ENCODE data around the gene NAA38.

NAA38 gene

DNA sequence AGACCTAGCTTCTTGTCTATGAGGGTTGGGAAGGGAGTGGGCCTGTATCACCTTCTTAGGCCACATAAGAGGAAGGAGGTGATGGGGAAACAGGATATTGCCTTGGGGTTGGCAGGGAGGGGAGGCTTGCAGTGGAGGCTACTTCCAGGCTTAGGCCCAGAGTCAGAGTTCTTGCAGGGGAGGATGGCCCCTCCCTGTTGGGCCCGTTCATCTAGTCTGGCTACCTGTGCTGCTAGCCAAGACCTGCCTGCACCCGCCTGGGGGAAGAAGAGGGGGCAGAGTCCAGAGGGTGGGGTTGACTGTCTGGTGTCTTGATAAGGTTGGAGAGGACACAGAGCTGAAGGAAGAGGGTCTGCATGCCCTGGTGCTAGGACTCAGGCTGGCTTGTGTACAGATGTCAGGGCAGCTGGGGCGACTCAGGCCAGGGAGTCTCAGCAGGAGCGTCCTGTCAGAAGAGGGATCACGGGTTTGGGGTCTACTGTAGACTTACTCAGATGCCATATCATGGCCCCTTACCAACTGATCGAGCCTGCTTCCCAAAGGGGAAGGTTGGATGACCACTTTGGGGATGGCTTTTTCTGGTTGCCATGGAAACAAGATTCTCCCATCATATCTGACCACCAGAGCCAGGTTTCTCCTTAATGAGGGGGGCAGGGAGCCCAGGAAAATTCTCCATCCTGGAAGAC is 18.0 kb downstream of the NAA38 start:
- peak; percentile 70 for DNase-seq

- DNase-seq = peak; percentile 55
Measured at GRCh38 chr17:7838090-7839075, 19.0 kb downstream of the NAA38 start.

DNA sequence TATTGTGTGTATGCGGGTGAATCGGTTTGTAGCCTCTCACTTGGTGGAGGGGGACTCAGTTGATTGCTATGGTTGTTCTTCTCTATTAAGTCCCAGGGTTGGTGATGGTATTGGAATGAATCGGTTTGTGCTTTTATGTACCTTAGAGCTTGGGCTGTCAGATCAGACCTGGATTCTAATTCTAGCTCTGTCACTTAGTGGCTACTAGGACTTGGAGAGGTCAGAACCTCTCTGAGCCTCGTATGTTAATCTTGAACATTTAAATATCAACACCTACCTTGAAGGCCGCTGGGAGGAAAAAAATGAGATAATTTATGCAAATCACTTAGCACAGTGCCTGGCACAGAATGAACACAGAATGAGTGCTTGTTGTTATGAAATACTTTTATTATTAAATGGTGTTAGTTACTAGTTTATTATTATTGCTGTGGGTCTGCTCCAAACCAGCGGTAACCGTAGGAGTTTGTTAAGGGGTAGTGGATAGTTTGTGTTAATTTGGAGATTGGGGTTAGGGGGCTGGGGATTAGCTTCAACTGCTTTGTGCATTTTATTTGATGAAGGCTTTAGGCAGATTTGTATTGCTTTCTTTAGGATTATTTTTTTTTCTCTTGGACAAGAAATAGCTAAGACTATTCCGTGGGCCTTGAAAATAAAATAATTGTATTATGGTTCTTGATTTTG is 19.8 kb downstream of the NAA38 start:
- DNase-seq = peak; percentile 77

GRCh38 chr17:7836596-7837407 is 20.6 kb downstream of the NAA38 start:
- peak; percentile 85 for DNase-seq

DNA sequence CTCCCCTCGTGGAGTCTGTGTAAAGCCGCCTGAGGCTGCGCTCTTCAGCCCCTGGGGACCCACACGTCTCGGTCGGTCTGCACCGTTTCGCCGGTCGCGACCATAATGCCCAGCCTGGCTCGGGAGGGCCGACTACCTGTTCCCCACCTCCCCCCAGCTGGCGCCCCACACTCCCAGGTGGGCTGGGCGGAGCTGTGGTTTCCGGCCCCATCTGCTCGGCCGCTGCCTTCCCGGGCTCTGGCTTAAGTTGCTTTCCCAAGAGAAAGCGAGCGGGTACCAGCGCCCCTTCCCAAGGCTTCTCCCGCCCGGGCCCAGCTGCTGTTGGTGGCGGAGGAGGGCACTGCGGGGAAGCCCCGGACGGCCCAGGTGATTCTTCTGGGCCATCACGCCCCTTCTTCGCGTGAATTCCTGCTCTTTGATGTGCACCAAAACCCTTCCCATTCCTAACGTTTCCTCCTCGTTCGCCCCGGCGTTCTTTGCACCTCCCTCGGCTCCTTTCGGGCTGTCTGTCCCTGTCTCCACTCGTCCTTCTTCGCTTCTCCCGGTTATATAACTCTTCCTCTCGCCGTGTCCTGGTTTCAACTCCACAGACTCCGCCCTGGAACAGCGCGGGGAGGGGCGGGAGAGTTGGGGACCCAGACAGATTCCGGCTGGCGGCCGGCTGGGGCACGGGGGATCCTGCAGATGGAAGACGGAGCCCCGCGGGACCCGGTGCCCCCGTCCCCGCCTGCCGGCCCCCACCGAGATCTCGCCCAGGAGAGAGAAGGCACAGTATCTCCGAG is 21.4 kb downstream of the NAA38 start:
- DNase-seq = no peak

DNA sequence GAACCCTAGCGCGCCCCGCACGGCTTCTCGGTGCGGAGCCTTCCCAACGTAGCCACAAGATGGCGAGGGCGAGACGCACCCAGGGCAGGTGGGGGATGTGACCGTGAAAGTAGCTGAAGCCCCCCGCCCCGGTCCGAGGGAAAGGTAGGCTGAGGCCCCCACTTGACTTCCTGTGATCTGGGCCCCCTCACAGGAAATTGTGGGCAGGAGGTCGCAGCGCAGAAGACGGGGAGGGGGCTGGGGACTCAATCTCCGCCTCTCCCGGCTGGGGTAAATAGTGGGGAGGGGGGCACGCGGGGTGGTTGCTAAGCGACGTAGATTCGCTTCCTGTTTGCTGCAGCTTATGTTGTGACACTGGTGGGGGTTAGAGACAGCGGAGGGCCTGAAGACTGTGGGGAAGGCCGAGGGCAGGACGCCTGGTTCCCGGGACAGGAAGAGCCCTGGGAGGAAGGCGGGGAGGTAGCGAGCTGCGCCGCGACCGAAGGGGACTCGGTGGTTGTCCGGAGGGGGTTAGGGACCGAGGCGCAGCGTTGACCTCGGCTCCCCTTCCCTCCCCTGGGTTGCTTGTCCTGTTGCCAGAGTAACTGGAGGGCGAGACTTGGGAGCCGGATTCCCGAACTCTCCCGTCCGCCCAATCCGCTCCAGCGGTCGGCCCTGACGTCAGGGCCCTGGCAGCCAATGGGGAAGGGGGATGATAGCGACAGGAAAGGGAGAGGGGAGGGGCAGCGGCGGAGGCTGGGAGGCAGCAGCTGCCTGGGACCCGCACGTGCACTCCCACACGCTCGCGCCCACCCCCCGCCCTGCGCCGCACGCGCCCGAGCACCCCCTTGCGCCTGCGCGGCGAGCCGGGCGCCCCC is 22.2 kb downstream of the NAA38 start:
- peak; percentile 95 for DNase-seq

- peak; percentile 91 for DNase-seq
Measured at GRCh38 chr17:7834542-7834956, 22.8 kb downstream of the NAA38 start.

DNA sequence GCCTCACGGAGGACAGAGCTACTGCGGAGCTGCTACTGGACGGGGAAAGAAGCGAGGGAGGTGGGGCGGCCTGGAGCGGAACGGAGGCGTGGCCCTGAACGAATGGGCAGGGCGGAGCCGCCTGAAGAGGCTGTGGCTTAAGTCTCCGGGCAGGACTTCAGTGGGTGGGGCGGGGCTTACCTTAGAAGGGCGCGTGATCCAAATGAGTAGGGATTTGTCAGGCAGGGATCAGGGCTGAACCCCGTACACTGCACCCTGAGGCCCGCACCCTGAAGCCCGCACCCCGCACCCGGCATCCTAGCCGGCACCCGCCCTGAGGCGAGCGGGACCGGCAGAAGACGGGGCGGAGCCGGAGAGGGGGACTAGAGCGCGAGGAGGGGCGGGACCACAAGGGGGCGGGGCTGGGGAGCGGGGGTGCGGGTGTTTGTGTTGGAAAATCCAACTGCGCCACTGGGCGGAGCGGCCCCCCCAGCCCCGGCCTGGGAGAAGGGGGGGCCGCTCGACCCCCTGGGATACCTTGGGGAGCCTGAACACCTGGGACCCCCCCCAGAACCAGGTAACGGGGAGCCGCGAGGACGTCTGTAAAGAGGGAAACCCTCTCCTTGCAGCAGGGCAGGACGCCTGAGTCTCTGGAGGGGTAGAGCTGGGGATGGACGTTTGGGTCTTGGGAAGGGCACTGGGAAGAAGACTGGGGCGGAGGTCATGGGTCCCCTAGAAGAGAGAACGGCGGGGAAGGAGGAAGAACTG is 23.4 kb downstream of the NAA38 start, which contains the start of gene KDM6B:
TSS of gene KDM6B (plus strand) at position 423 of the 747 bp plus-strand sequence. CDS start 11,338 bp downstream, outside the sequence.
- DNase-seq = peak; percentile 96

- no peak for DNase-seq
Measured at GRCh38 chr17:7833011-7833794, 24.2 kb downstream of the NAA38 start.

DNA sequence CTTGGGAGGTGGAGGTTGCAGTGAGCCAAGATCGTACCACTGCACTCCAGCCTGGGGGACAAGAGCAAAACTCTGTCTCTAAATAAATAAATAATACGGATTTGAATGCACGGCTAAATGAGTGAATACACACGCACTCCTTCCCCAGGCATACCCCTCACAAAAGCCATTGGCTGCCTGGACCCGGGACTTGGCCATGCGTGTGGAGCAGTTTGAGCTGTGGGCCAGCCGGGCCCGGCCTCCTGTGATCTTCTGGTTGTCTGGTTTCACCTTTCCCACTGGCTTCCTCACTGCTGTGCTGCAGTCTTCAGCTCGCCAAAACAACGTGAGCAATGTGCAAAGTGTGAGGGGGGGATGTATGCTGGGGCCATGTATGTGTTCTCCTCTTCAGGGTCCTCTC is 24.9 kb downstream of the NAA38 start:
- DNase-seq = no peak

DNA sequence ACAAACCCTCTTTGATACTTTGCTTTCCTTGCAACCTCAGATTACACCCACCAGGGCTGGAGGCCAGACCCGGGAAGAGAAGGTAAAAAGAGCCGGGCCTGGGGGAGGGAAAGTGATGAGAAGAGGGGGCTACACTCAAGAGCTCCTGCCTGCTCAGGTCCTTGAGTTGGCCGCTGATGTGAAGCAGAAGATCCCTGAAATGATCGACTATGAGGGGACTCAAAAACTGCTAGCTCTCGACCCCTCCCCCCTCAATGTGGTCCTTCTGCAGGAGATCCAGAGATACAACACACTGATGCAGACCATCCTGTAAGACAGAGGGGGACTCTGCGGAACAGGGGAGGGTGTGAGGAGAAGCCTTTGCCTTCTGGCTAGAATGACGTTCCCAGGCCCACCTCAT is 26.1 kb downstream of the NAA38 start:
- no peak for DNase-seq

DNA sequence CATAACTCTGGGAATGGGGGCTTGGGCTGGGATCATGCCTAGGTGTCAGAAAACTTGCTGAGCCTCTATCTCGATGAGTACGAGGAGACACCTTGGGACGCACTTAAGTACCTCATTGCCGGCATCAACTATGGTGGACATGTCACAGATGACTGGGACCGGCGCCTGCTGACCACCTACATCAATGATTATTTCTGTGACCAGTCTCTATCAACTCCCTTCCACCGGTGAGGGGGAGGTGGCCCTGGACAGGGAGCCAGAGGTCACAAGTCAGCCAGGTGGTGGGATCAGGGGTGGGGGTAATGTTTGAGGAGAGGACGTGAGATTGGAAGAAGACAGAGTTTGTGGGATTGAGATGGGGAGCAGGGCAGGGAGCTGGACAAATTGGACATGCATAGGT is 26.7 kb downstream of the NAA38 start:
- no peak for DNase-seq

- DNase-seq = peak; percentile 49
Measured at GRCh38 chr17:7825206-7825990, 32.0 kb downstream of the NAA38 start.

GRCh38 chr17:7824021-7824924 is 33.1 kb downstream of the NAA38 start:
- DNase-seq = no peak

DNA sequence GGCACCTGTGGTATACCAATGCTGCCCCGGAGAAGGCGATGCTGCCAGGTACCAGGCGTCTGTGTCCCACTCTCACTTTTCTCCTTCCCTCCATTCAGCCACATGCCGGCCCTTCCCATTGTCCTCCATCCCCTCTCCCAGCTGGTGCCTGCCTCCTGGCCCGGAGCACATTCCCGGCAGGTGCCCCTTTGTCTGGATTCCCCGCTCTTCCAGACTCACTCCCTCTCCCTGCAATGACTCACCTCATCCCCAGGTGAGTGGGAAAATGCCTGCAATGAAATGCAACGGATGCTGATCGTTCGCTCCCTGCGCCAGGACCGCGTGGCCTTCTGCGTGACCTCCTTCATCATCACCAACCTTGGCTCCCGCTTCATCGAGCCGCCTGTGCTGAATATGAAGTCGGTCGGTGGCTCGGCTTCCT is 33.8 kb downstream of the NAA38 start:
- no peak for DNase-seq

GRCh38 chr17:7822126-7822525 is 35.2 kb downstream of the NAA38 start:
- no peak for DNase-seq

GRCh38 chr17:7820231-7820630 is 37.1 kb downstream of the NAA38 start:
- DNase-seq = no peak
